Neural crest cell (in vitro differentiated cells): ENCODE results near the gene CYP2W1. TPM values are rescaled to one million over a fixed set of nuclear protein-coding genes. Genes with fewer than 3 reads are reported as not detected.

Experiments used
- DNase-seq: peaks from one replicate; pipeline ENCODE4 v3.0.0; 2021; ENCODE audit warnings: low read depth, mixed read lengths, low spot score
- H3K27ac Mint-ChIP-seq: one replicate; pipeline ENCODE4 v1.8.0; 2021; ENCODE audit warnings: mild to moderate bottlenecking, mixed read lengths; ENCODE audit not compliant: unreplicated experiment
- H3K27me3 Mint-ChIP-seq: 2 replicates; pipeline ENCODE4 v1.8.0; 2021; ENCODE audit warnings: low read depth, mild to moderate bottlenecking, mixed read lengths
- H3K36me3 Mint-ChIP-seq: 2 replicates; pipeline ENCODE4 v1.8.0; 2021; ENCODE audit warnings: low read depth, mild to moderate bottlenecking, mixed read lengths
- H3K4me1 Mint-ChIP-seq: 2 replicates; pipeline ENCODE4 v1.8.0; 2021; ENCODE audit warnings: mixed read lengths
- H3K4me3 Mint-ChIP-seq: one replicate; pipeline ENCODE4 v1.8.0; 2021; ENCODE audit warnings: mild to moderate bottlenecking, mixed read lengths
- H3K9me3 Mint-ChIP-seq: 2 replicates; pipeline ENCODE4 v1.8.0; 2021; ENCODE audit warnings: mixed read lengths
- total RNA-seq: library from RNA; stranded (reverse); gene quantifications from 2 replicates; pipeline ENCODE4 v1.2.1, GENCODE V29; 2021
- TF ChIP-seq, protein P1 (sequence below): fragments of 200-600 bp; sonication (generic); conservative IDR thresholded peaks from 2 replicates; pipeline ENCODE4 v1.5.0; 2021; ENCODE audit warnings: antibody characterized with exemption, mild to moderate bottlenecking

The CYP2W1 gene
- total RNA-seq, 1 donor from 2014 or later, result not detected

DNA sequence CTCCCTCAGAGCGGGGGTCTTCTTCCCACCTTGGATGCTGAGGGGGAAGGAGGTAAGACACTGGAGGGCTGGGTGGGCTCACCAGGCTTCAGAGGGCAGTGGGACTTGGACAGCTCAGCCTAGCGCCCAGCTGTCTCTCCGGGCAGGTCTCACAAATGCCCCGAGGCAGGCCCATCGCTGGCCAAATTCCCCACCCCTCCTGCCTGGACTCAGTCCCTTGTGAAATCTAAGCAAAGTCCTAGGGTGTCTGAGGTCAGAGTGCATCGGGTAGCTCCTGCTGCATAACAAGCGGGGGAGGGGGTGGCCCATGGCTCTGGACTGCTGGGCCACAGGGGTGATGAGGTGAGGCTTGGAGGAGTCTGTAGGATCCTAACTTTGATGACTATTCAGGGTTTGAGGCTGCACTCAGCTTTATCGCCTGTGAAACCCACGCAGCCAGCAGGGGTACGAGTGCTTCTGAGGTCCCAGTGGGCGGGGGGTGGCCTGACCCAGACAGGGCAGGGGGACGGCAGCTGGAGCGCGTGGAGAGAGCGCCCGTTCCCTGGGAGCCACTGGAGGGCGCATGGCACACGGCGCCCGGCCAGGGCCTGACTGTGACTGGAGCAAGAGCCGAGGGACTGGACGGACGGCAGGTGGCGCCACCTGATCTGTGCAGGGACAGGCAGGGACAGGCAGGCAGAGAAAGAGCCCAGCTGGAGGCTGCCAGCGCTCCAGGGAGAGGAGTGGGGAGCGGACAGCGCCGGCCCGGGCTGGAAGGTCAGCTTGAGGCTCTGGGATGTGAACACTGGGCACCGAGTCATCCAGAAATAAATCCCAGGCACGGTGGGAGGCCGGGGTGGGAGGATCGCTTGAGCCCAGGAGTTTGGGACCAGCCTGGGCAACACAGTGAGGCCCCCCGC is 10.0 kb downstream of the CYP2W1 start:
- H3K27me3 Mint-ChIP-seq, result peaks cover 3% of the 10 kb centered on the region
- no peaks in the 10 kb centered on the region for H3K36me3 Mint-ChIP-seq
- peak overlapping the region; percentile 67 for H3K4me3 Mint-ChIP-seq
- peak; percentile 98 for DNase-seq
- H3K9me3 Mint-ChIP-seq, result no peaks in the 10 kb centered on the region
- H3K27ac Mint-ChIP-seq, result peak overlapping the region; percentile 62
- H3K4me1 Mint-ChIP-seq, result peaks cover 11% of the 10 kb centered on the region
- TF ChIP-seq, protein P1, sequence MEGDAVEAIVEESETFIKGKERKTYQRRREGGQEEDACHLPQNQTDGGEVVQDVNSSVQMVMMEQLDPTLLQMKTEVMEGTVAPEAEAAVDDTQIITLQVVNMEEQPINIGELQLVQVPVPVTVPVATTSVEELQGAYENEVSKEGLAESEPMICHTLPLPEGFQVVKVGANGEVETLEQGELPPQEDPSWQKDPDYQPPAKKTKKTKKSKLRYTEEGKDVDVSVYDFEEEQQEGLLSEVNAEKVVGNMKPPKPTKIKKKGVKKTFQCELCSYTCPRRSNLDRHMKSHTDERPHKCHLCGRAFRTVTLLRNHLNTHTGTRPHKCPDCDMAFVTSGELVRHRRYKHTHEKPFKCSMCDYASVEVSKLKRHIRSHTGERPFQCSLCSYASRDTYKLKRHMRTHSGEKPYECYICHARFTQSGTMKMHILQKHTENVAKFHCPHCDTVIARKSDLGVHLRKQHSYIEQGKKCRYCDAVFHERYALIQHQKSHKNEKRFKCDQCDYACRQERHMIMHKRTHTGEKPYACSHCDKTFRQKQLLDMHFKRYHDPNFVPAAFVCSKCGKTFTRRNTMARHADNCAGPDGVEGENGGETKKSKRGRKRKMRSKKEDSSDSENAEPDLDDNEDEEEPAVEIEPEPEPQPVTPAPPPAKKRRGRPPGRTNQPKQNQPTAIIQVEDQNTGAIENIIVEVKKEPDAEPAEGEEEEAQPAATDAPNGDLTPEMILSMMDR, result peak; percentile 100

GRCh38 chr7:994592-995308 is 11.8 kb downstream of the CYP2W1 start:
- Mint-ChIP-seq H3K4me3 (peak overlapping the region; percentile 12), H3K27me3 (peaks cover 3% of the 10 kb centered on the region)
- no peak for DNase-seq

GRCh38 chr7:995571-995970 is 12.6 kb downstream of the CYP2W1 start:
- H3K9me3 Mint-ChIP-seq, result no peaks in the 10 kb centered on the region
- no peaks in the 10 kb centered on the region for H3K36me3 Mint-ChIP-seq
- TF ChIP-seq, protein P1, result no peak
- H3K4me3 Mint-ChIP-seq, result no peak overlapping the region
- no peak overlapping the region for H3K27ac Mint-ChIP-seq
- no peak for DNase-seq
- H3K4me1 Mint-ChIP-seq, result peaks cover 11% of the 10 kb centered on the region
- H3K27me3 Mint-ChIP-seq, result peaks cover 3% of the 10 kb centered on the region

More at GRCh38 chr7:994592-995308, 11.8 kb downstream of the CYP2W1 start:
- TF ChIP-seq, protein P1, result no peak
- Mint-ChIP-seq H3K36me3 (no peaks in the 10 kb centered on the region), H3K4me1 (peaks cover 11% of the 10 kb centered on the region), H3K9me3 (no peaks in the 10 kb centered on the region), H3K27ac (no peak overlapping the region)

DNA sequence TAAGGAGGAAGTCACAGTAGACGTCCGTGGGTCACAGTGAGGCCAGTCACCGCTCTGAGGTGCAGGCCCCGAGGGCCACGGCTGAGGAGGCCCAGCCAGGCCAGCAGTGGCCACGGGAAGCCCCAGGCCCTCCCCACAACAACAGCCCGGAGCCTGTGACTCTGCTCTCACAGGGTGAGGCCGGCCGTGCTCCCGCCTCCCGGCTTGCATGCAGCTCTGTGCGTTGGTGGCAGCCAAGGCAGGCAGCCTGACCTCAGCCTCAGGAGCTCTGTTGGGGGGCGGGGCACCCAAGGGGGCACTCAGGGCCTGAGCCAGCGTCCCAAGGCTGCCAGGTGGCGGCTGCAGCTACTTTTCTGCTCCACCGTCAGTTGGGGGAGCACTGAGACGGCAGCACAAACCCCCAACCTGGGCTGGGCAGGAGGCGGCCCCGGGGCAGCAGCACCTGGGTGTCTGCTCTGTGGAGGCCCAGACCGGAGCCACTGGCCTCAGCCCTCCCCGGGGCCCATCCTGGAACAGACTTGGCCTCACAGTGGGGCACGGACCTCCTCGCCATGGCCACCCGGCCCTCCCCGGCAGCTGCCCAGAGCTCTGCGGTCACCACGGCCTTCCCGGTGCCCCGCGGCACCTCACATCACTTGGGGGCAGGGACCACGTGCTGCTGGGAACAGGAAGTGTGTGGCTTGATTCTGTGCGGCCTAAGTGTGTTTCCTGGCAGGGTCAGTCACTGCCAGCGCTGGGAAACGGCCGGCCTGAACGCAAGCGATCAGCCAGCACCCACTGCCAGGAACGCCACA is 13.3 kb downstream of the CYP2W1 start:
- TF ChIP-seq, protein P1, result no peak
- H3K27me3 Mint-ChIP-seq, result peaks cover 3% of the 10 kb centered on the region
- no peaks in the 10 kb centered on the region for H3K36me3 Mint-ChIP-seq
- no peak for DNase-seq
- no peak overlapping the region for H3K27ac Mint-ChIP-seq
- H3K9me3 Mint-ChIP-seq, result no peaks in the 10 kb centered on the region
- no peak overlapping the region for H3K4me3 Mint-ChIP-seq
- peaks cover 11% of the 10 kb centered on the region for H3K4me1 Mint-ChIP-seq
